GM12878 (cell line): ENCODE data around the gene BRME1. TPM values are rescaled to one million over a fixed set of nuclear protein-coding genes. Genes with fewer than 3 reads are reported as not detected.

Experiments
- ATAC-seq: fragments of 200-7000 bp; cut with Tn5 transposase; 3 replicates; pipeline ENCODE4 v1.9.1; 2020; ENCODE audit warnings: mild to moderate bottlenecking, moderate library complexity
- BruUV-seq: library from RNA; stranded (reverse); fragments of 400-500 nt; replicated peaks from 2 replicates; lab custom pipeline; 2021; lab: Mats Ljungman, UMichigan
- CTCF ChIA-PET: fragments of 300-600 bp; sonication (Branson Sonifier 250); formaldehyde crosslinking; extraction: SDS; loops from one replicate; lab custom pipeline; 2021; ENCODE audit warnings: inconsistent platforms; lab: Yijun Ruan, JAX
- POLR2A ChIA-PET: fragments of 350-600 bp; formaldehyde crosslinking; extraction: SDS; loops from one replicate; lab custom pipeline; 2021; ENCODE audit warnings: inconsistent platforms; lab: Charles Lee
- RAD21 ChIA-PET: fragments of 300-600 bp; sonication (Branson Sonifier 250); formaldehyde crosslinking; loops from one replicate; lab custom pipeline; 2023; ENCODE audit warnings: antibody characterized with exemption; ENCODE audit not compliant: unreplicated experiment; lab: Charles Lee
- SMC1A ChIA-PET: fragments of 300-600 bp; sonication (Branson Sonifier 250); formaldehyde crosslinking; loops from one replicate; lab custom pipeline; 2023; ENCODE audit not compliant: unreplicated experiment, uncharacterized antibody; lab: Charles Lee
- DNase-seq: peaks from one replicate; pipeline ENCODE4 v3.0.0-alpha.2; 2011; ENCODE audit warnings: low read depth, low spot score
- FAIRE-seq: peaks from 3 replicates; lab custom pipeline; 2011; peaks lifted over from hg19 to GRCh38; lab: Jason Lieb, UNC
- H2AFZ ChIP-seq: 2 replicates; pipeline ENCODE4 v1.6.0; 2011; ENCODE audit warnings: low read depth, low read length, control low read depth; ENCODE audit not compliant: control insufficient read depth
- H3K27ac ChIP-seq: 2 replicates; pipeline ENCODE4 v1.5.1; 2011; ENCODE audit warnings: control low read depth; ENCODE audit not compliant: control insufficient read depth, insufficient read depth
- H3K27me3 ChIP-seq, 2 experiments: replicated peaks in 1 of 2; 2 replicates each; pipeline versions ENCODE4 v1.6.0 to v1.6.1; 2011; ENCODE audit warnings: low read length in 1 of 2; ENCODE audit not compliant: control insufficient read depth in 2 of 2, insufficient read depth in 2 of 2
- H3K36me3 ChIP-seq, 2 experiments: 2 replicates each; pipeline ENCODE4 v1.5.1; 2011; ENCODE audit warnings: low read length in 1 of 2; ENCODE audit not compliant: control insufficient read depth in 2 of 2, insufficient read depth in 2 of 2
- H3K4me1 ChIP-seq: 2 replicates; pipeline ENCODE4 v1.6.1; 2011; ENCODE audit warnings: mild to moderate bottlenecking, low read length, moderate library complexity, mixed read lengths; ENCODE audit not compliant: control insufficient read depth, insufficient read depth
- H3K4me2 ChIP-seq: 2 replicates; pipeline ENCODE4 v1.6.0; 2011; ENCODE audit warnings: control low read depth; ENCODE audit not compliant: control insufficient read depth, insufficient read depth
- H3K4me3 ChIP-seq: fragments of 200-600 bp; sonication (generic); 2 replicates; pipeline ENCODE4 v1.5.1; 2016
- H3K79me2 ChIP-seq: 2 replicates; pipeline ENCODE4 v1.6.0; 2011; ENCODE audit warnings: low read length; ENCODE audit not compliant: control insufficient read depth, insufficient read depth
- H3K9ac ChIP-seq: 2 replicates; pipeline ENCODE4 v1.8.0; 2011; ENCODE audit warnings: low read length, control low read depth, mixed read lengths; ENCODE audit not compliant: control insufficient read depth, insufficient read depth
- H3K9me3 ChIP-seq: replicated peaks from 3 replicates; pipeline ENCODE4 v1.5.1; 2011; ENCODE audit warnings: mild to moderate bottlenecking, low read length; ENCODE audit not compliant: control insufficient read depth, insufficient read depth
- H4K20me1 ChIP-seq: 2 replicates; pipeline ENCODE4 v1.6.0; 2011; ENCODE audit not compliant: control insufficient read depth, insufficient read depth
- BCL3 ChIP-seq: IDR thresholded peaks from 2 replicates; pipeline ENCODE4 v1.6.1; 2011; ENCODE audit warnings: borderline replicate concordance, low read depth, mild to moderate bottlenecking, moderate library complexity, low read length; ENCODE audit not compliant: insufficient read depth, poor library complexity, severe bottlenecking
- BRCA1 ChIP-seq: IDR thresholded peaks from 2 replicates; pipeline ENCODE4 v1.6.1; 2011; ENCODE audit warnings: low read depth, low read length, improper control_type of control experiment
- CHD4 ChIP-seq: fragments of 200-600 bp; sonication (generic); IDR thresholded peaks from 2 replicates; pipeline ENCODE4 v1.6.1; 2016; ENCODE audit warnings: mild to moderate bottlenecking
- EED ChIP-seq: sonication (generic); IDR thresholded peaks from 2 replicates; pipeline ENCODE4 v1.6.1; 2016; ENCODE audit warnings: antibody characterized with exemption, low read depth
- EGR1 ChIP-seq, 2 experiments: IDR thresholded peaks; 1 replicate in 1 of 2; 2 replicates in 1 of 2; pipeline ENCODE4 v1.6.1; 2011 to 2012; ENCODE audit warnings: low read depth in 2 of 2, low read length in 2 of 2, borderline replicate concordance in 1 of 2, mild to moderate bottlenecking in 1 of 2, moderate library complexity in 1 of 2
- FOS ChIP-seq: IDR thresholded peaks from 3 replicates; pipeline ENCODE4 v1.6.1; 2011; ENCODE audit warnings: borderline replicate concordance; ENCODE audit not compliant: insufficient read length; ENCODE audit errors: extremely low read depth
- KAT2A ChIP-seq: conservative IDR thresholded peaks from 2 replicates; pipeline ENCODE4 v1.6.1; 2011; ENCODE audit warnings: low read depth, low read length; ENCODE audit not compliant: control insufficient read depth
- KLF5 ChIP-seq: fragments of 450-650 bp; IDR thresholded peaks from 2 replicates; pipeline ENCODE4 v1.6.1; 2014; ENCODE audit warnings: mild to moderate bottlenecking; ENCODE audit not compliant: partially characterized antibody
- POU2F2 ChIP-seq: IDR thresholded peaks from 3 replicates; pipeline ENCODE4 v1.6.1; 2011; ENCODE audit warnings: low read depth, mild to moderate bottlenecking, low read length, borderline replicate concordance
- RBBP5 ChIP-seq: fragments of 200-600 bp; sonication (generic); conservative IDR thresholded peaks from 2 replicates; pipeline ENCODE4 v1.6.1; 2016
- RELB ChIP-seq: fragments of 450-650 bp; IDR thresholded peaks from 2 replicates; pipeline ENCODE4 v1.6.1; 2017; ENCODE audit warnings: low read depth, mild to moderate bottlenecking, moderate library complexity
- SMAD1 ChIP-seq: fragments of 450-650 bp; IDR thresholded peaks from 2 replicates; pipeline ENCODE4 v1.6.1; 2018; ENCODE audit warnings: mild to moderate bottlenecking, low read depth; ENCODE audit not compliant: partially characterized antibody
- SPI1 ChIP-seq: IDR thresholded peaks from 2 replicates; pipeline ENCODE4 v1.6.1; 2011; ENCODE audit warnings: low read depth, mild to moderate bottlenecking, low read length, moderate library complexity, borderline replicate concordance; ENCODE audit not compliant: insufficient read depth
- TCF12 ChIP-seq: IDR thresholded peaks from 2 replicates; pipeline ENCODE4 v1.6.1; 2011; ENCODE audit warnings: low read depth, mild to moderate bottlenecking, low read length
- TCF3 ChIP-seq: IDR thresholded peaks from 2 replicates; pipeline ENCODE4 v1.6.1; 2012; ENCODE audit warnings: low read depth, mild to moderate bottlenecking, low read length, borderline replicate concordance; ENCODE audit not compliant: insufficient read depth
- ZNF384 ChIP-seq: IDR thresholded peaks from 2 replicates; pipeline ENCODE4 v1.6.1; 2012; ENCODE audit warnings: low read depth, mild to moderate bottlenecking, low read length, improper control_type of control experiment, borderline replicate concordance
- WGBS: methylation state at CpG from one replicate; pipeline ENCODE4 v1.1.6; 2016; ENCODE audit warnings: low lambda C conversion rate; ENCODE audit not compliant: insufficient replicate concordance, insufficient coverage; ENCODE audit errors: missing lambda C conversion rate; 5-methylcytosine and 5-hydroxymethylcytosine counted together
- in situ Hi-C: fragments of 300-500 bp; cut with MboI; formaldehyde crosslinking; loops from 9 replicates; pipeline ENCODE4 v1.14.3; 2018; ENCODE audit warnings: mixed read lengths
- intact Hi-C: fragments of 100-400 bp; cut with micrococcal nuclease; formaldehyde crosslinking; loops from one replicate; pipeline ENCODE4 v1.14.2; 2022; ENCODE audit not compliant: unreplicated experiment
- polyA plus RNA-seq, 11 experiments: library from polyadenylated mRNA; depleted of rRNA in 4 of 11; unstranded in 6 of 11; stranded (reverse) in 5 of 11; fragments of >200 nt; fragmentation: Nextera tagmentation in 4 of 11; fragmentation: Illumina TruSeq in 1 of 11; extraction: Ambion mirVana in 4 of 11; extraction: Trizol in 1 of 11; gene quantifications; 1 replicate in 1 of 11; 2 replicates in 10 of 11; pipeline versions ENCODE4 v1.2.1 to v1.2.3, GENCODE V29; 2011 to 2016; ENCODE audit warnings: inconsistent platforms in 2 of 11, missing spikeins in 2 of 11, low read depth in 1 of 11
- total RNA-seq, 4 experiments: library from RNA; depleted of rRNA in 3 of 4; stranded (reverse); fragments of >200 nt in 3 of 4; fragmentation: Illumina TruSeq in 1 of 4; extraction: Trizol in 1 of 4; gene quantifications; 2 replicates each; pipeline versions ENCODE4 v1.2.1 to v1.2.3, GENCODE V29; 2013 to 2021
- TF ChIP-seq, protein P1 (sequence below): IDR thresholded peaks from 2 replicates; pipeline ENCODE4 v1.6.1; 2012; ENCODE audit warnings: low read depth, low read length, improper control_type of control experiment

The BRME1 gene
- total and polyA plus RNA-seq, 10 of the 15 experiments (the other 5 are each of a cell fraction or from before 2014, with no cell fraction given): 0.07 to 2.2 (median 1.1) TPM; not detected in 1

DNA sequence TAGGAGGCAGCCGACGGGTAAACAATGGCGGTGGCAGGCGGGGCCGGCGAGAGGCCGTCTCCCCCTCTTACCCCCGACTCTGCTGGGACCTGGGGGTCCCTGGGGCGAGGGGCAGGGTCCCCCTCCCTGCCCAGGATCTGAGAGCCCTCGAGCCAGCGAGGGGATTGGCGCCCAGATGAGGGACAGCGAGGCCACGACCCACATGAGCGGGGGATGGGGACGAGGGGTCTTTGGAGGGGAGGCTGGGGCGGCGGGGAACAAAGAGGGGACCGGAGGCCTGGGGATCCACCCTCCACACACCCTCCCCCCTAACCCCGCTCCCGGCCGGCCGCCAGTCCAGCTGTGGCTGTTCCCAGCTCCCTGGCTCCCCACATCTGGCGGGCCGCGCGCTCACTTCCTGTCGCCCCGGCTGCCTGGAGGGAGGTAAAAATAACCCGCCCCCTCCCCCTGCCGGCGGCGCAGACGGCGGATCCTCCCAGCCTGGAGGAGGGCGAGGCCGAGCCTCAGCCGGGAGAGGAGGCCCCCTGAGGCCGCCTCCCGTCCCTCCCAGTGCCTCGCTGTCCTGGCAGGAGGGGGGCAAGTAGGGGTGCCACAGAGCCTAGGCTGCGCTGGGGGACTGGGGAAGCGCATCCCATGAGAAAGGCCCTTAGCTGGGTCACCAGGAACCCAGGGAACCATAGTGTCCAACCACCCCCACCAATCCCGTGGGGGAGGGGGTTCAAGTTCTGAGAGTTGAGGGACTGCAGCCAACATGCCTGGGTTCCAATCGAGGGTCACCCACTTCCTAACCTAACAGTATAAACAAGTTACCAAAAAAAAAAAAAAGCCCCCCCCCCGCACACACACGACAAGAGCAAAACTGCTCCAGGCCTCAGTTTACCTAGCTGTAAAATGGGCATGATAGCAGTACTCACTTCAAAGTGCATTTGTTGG lies 58.2 kb downstream of the BRME1 start:
- ChIA-PET RAD21 (interaction anchor here (0.9 to 4.8 kb wide), 8 partner anchors 9 to 234 kb away, joined by 3 to 70 read pairs (median 6); partner anchors contain the start of genes C19orf53 and ZSWIM4), CTCF (interaction anchor here (0.5 to 4.9 kb wide), 4 partner anchors 11 to 99 kb away, joined by 3 to 41 read pairs (median 4); no protein-coding TSS in a partner anchor), SMC1A (interaction anchor here (1.0 to 4.1 kb wide), 6 partner anchors 8 to 159 kb away, joined by 3 to 26 read pairs (median 6); no protein-coding TSS in a partner anchor), POLR2A (interaction anchor here (0.5 to 4.0 kb wide), 10 partner anchors 8 to 929 kb away, joined by 3 to 79 read pairs (median 6); partner anchors contain the start of genes SYCE2 and ZSWIM4)
- Histone ChIP-seq H4K20me1 (no peaks in the 10 kb centered on the region), H3K4me2 (peak overlapping the region; percentile 99), H3K27ac (peak overlapping the region; percentile 91), H3K36me3 (no peaks in the 10 kb centered on the region), H3K9me3 (no peaks in the 10 kb centered on the region), H2AFZ (peak overlapping the region; percentile 67), H3K4me1 (peaks cover 41% of the 10 kb centered on the region), H3K4me3 (peak overlapping the region; percentile 64), H3K27me3 (no peaks in the 10 kb centered on the region), H3K79me2 (peaks cover 2% of the 10 kb centered on the region), H3K9ac (peak overlapping the region; percentile 71)
- WGBS: 6% methylated on average over 34 of the region's 47 CpGs
- in situ Hi-C loops: loop anchor here (10.0 kb wide), 1 partner anchor 693 kb away; the partner anchor contains the start of genes IER2 and STX10
- DNase-seq: no peak
- BruUV-seq: no TSS peak
- peak; percentile 56 for ATAC-seq
- peak; percentile 57 for FAIRE-seq
- intact Hi-C loops: loop anchor here (1.0 to 10.0 kb wide), 2 partner anchors 14 to 693 kb away; partner anchors contain the start of genes IER2 and STX10
- TF ChIP-seq TCF3 (peak; percentile 66; the same call in 1 of the 2 replicates), TCF12 (peak; percentile 83; the same call in 1 of the 2 replicates), ZNF384 (no peak), BCL3 (peak; percentile 11), FOS (no peak), RBBP5 (no peak), SPI1 (peak; percentile 32; the same call in 1 of the 2 replicates), RELB (peak; percentile 46), KAT2A (no peak), SMAD1 (no peak), CHD4 (no peak), EED (peak; percentile 95), KLF5 (no peak), POU2F2 (no peak), BRCA1 (no peak), EGR1 (IDR thresholded peaks at IDR 0.05; ENCODE audit: borderline replicate concordance in 1 of 2, low read depth in 2 of 2, low read length in 2 of 2) (peak in 1 of 2 experiments; percentile 36; a peak in 1 of 3 replicates)
- TF ChIP-seq, protein P1, sequence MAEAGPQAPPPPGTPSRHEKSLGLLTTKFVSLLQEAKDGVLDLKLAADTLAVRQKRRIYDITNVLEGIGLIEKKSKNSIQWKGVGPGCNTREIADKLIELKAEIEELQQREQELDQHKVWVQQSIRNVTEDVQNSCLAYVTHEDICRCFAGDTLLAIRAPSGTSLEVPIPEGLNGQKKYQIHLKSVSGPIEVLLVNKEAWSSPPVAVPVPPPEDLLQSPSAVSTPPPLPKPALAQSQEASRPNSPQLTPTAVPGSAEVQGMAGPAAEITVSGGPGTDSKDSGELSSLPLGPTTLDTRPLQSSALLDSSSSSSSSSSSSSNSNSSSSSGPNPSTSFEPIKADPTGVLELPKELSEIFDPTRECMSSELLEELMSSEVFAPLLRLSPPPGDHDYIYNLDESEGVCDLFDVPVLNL: no peak
